ENCODE measurements around the gene KIF20A.
"Not testable (repeated sequence)": the region's sequence is repeated elsewhere in the genome, so short reads cannot be mapped to it uniquely, and the experiment has no call there.

The KIF20A gene

DNA sequence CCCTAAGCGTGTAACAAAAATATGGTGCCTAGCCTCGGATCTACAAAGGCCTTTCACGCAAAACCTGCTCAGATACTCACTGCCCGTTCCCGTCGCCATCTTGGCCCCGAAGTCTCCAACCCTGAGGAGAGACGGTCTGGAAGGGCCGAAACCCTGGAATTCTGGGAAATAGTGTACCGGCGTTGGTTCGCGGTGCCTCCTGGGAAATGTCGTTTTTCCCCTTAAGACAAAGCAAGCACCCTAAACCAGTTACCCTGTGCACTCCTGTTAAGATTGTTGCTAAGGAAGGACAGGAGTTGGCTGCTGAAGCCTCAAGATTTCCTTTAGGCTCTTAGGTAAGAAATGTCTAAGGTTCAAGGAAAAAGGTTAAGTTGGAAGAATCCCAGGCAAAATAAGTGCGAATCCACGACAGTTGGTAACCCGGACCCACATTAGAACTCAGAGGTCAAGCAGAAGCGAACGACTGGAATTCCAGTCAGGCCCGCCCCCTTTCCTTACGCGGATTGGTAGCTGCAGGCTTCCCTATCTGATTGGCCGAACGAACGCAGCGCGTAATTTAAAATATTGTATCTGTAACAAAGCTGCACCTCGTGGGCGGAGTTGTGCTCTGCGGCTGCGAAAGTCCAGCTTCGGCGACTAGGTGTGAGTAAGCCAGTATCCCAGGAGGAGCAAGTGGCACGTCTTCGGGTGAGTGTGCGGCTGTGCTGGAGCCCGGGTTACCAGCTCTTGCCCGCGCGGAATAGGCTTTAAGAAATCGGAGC, at the start of gene KIF20A, which contains the start of gene BRD8:
Gene KIF20A (plus strand): TSS at position 597 of the 761 bp plus-strand sequence. CDS start 569 bp downstream, outside the sequence.
Gene BRD8 (minus strand): TSS at position 115 of the 761 bp plus-strand sequence. CDS start 16 bp downstream, at position 99.
- peak; percentile 96 for DNase-seq

DNA sequence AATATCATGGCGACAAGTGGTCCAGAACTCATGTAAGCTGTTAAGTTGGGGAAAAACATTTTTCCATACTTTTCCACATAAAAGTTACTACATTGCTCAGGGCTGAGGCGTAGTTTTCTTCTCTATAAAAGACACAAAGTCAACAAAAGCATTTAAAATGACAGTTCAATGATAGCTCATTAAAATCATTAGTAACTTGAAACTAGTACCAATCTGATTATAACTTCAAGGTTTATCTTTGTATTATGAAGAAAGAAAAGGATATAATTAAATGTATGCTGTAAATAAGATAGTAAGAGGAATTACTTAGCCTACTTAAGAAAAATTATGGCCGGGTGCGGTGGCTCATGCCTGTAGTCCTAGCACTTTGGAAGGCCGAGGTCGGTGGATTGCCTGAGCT, 49.6 kb upstream of the KIF20A start:
- no peak for DNase-seq

DNA sequence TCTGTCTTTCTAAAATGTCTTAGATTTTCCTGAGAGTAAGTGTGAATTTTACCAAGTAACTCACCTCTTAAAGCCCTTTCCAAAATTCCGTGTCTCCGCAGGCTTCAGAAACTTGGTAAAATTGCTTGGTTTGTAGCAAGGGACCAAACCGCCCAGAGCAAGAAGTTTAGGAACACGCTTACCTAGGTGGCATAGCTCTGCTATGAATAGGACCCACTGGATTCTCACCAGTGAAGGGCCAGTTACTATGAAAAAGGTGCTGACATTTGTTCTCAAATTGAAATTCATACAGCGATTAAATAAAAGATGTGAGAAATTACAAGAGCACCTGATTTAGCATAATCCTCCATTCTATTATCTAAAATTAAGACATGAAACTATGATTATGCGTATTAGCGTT, 46.4 kb upstream of the KIF20A start:
- no peak for DNase-seq

DNA sequence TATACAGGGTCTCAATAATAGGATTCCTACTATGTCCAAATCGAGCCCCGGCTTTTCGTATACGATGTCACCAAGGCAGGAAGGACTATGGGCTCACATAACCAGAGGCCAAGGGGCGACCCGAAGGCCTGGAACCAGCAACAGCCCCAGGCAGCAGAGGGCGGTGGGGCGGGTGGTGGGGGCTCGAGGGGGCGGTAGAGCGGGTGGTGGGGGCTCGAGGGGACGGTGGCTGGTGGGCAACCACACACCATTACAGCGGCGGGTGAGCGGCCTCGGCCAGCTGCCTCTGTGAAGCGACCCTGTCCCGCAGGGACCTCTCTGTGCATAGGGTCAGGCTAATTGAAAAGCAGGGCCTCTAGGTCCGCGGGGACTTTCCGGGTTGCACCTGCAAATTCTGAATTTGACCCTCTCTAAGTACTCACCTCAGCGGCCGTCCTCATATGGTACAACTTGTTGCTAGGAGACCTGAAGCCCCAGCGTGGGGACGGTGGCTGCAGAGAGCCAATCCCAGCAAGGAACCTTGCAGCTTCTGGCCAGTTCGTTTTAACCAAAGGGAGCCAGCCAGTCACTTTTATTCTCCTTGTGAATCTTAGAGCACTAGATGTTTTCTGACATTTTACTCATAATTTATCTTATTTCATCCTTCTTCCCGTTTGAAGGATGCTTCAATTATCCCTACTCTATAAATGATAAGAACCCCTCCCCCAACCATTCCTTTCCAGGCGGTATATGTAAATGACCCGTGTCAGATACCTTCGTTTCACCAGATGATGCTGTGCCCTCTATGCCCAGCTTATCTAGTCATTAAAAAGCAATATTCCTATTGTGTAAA, 39.7 kb upstream of the KIF20A start, which contains the start of gene NME5:
Gene NME5 (minus strand): TSS at position 480 of the 832 bp plus-strand sequence. CDS start 648 bp downstream, outside the sequence.
- peak; percentile 18 for DNase-seq

DNA sequence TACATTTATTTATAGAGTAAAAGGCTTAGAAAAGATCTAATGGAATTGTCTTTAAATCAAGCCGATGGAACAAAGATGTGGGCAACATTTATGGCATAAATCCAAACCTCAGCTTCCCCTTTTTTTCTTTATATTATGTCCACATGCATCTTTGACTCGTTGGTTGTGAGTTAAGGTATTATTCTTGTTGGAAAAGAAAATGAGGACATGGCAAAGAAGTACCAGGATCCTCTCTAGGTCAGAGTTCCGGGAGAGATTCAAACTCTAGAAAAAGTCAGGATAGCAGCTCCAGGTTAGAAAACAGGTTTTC, 39.2 kb upstream of the KIF20A start:
- DNase-seq: no peak

DNA sequence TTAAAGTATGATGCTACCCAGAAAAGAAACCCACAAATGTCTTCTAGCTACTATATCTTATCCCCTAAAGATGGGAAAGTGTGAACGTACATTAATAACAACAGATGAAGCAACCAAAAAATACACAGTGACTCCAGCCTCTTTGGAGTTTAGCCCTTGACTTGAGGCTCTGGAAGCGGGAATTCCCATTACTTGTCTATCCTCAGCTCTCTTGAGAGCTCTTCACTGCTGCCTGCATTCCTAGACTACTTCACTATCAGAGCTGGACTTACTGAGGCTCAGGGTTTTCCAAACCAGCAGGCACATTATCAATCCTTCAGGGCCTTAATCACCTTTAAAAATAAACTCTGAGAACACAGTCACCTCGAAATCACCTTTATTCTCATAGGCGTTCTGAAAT, 38.6 kb upstream of the KIF20A start:
- no peak for DNase-seq

DNA sequence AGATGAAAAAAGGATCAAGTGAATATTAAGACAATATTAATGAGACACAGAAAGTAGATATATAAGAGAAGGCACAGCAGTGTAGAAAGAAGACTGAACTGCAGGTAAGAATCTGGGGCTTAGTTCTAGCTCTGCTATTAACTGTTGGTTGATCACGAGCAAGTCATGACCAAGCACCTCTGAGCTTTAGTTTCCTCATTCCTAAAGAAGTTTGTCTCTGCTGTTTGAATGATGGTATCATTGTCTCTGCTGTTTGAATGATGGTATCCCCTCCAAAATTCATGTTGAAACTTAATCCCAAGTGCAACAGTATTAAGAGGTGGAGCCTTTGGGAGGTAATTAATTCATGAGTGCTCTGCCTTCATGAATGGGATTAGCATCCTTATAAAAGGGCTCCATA, 37.2 kb upstream of the KIF20A start:
- no peak for DNase-seq

DNA sequence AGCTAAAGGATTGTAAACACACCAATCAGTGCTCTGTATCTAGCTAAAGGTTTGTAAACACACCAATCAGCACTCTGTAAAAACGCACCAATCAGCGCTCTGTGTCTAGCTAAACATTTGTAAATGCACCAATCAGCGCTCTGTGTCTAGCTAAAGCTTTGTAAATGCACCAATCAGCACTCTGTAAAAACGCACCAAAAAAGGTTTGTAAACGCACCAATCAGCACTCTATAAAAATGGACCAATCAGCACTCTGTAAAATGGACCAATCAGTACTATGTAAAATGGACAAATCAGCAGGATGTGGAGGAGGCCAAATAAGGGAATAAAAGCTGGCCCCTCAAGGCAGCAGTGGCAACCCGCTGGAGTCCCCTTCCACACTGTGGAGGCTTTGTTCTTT, 35.3 kb upstream of the KIF20A start:
- not testable (repeated sequence) for DNase-seq

DNA sequence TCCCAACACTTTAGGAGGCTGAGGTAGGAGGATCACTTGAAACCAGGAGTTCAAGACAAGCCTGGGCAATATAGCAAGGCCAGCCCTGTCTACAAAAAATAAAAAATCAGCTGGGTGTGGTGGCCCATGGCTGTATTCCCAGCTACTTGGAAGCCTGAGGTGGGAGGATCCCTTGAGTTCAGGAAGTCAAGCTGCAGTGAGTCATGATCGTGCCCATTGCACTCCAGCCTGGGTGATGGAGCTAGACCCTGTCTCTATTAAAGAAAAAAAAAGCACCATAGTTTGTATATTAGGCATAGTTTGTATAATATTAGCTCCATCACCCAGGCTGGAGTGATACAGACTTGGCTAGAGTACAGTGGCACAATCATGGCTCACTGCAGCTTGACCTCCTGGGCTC, 30.1 kb upstream of the KIF20A start:
- DNase-seq: no peak

DNA sequence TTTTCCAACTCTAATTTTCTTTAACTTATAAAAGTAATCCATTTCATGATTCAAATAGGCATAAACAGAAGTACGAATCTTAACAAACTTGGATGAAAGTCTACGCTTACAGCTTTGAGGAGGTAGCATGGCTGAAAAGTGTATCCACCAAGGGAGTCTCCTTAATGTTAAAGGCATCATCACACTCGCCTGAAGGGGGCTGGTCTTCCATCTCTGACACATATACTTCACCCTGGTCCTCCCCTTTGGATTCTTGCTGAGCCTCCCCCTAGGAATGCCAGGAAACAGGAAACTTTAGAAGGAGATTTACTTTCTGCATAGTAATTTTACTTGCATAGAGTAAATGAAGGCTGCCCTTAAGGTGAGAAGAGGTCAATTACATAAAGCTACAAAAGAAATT, 29.4 kb upstream of the KIF20A start:
- DNase-seq: no peak

DNA sequence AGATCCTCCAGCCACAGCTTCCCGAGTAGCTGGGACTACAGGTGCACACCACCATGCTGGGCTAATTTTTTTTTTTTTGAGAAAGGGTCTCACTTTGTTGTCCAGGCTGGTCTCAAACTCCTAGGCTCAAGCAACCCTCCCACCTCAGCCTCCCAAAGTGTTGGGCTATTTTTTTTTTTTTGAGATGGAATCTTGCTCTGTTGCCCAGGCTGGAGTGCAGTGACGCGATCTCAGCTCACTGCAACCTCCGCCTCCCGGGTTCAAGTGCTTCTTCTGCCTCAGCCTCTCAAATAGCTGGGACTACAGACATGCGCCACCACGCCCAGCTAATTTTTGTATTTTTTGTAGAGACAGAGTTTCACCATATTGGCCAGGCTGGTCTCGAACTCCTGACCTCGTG, 22.9 kb upstream of the KIF20A start:
- DNase-seq: not testable (repeated sequence)

DNA sequence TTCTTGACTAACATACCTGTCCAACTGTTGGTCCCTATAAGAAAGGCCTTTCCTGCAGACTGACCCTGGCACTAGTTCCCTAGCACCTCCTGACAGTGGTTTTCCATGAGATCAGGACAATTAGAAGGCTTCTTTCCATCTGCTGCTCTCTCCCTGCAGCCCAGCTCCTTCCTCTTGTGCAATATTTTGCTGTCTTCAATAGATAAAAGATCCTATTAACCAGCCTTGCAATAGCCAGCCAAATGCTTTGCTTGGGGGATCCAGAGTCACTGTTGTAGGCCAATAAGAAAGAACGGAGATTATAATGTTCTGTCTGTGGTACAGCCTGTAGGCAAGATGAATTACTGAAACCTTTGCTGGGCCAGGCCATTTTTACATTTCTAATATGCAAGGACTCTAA, 21.3 kb upstream of the KIF20A start:
- no peak for DNase-seq

DNA sequence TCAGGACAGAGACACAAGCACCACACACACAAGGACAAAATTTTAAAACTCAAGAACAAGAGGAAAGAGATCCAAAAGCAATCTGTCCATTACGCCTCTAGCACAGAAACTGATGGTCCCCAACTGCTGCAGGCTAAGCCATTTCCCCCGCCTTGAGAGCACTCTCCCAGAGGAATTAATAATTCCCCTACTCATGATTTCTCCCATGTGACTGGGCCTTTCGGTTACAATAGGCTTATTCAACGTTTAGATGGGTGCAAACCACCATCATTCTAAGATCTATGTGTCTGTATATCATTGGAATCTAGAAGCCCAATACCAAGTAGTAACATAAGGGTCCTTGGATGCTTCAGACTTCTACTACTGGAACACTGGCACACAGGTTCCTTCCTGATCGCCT, 19.2 kb upstream of the KIF20A start:
- no peak for DNase-seq

DNA sequence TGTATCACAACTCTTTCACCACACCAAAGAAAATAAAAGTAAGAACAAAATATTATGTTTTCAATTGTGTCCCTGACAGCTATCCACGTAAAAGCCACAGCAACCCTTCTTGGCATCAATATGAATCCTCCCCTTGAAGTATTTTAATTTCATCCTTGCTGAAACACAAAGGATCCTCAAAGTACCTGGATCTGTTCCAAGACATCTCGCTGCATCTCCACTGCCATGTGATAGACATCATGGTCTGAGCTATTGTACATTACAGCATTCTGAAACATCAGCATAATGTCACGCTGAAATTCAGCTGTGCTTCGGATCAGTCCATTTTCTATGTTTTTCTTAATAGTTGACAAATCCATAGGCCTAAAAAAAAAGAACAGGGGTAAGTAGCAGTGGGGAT, 18.2 kb upstream of the KIF20A start:
- no peak for DNase-seq

DNA sequence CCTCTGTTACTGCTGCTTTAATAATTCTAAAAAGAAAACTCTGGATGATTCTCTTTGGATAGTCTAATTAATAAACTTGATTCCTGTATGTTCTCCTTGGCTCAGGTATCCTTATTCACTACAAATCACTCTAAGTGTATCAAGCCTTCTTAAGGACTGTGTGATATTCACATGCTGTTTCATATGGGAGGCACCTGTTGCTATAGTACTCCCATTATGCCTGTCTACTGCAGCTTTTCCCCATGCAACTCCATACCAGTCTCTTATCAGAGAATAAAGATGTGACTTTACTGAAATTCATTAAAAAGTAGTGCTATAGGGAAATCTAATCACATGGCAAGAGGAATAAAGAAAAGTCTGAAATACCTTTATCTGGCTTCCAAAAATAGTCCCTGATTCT, 15.2 kb upstream of the KIF20A start:
- no peak for DNase-seq

DNA sequence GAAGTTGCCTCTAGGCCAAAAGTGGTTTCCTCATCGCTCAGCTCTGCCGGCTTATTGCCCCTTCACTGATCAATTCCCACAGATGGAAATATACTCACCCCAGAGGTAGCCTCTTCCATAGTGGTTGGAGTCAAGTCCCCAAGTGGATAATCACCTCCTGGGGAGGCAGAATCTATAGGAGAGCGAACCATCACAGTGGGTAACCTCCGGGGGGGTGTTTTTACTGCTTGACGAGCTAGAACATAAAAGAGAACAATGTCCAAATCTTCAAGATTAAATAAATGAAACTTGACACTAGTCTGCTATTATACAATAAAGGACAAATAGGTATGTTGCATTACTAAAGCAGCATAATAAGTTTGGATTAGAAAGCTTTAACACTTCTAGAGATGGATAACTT, 9.8 kb upstream of the KIF20A start:
- DNase-seq: no peak

DNA sequence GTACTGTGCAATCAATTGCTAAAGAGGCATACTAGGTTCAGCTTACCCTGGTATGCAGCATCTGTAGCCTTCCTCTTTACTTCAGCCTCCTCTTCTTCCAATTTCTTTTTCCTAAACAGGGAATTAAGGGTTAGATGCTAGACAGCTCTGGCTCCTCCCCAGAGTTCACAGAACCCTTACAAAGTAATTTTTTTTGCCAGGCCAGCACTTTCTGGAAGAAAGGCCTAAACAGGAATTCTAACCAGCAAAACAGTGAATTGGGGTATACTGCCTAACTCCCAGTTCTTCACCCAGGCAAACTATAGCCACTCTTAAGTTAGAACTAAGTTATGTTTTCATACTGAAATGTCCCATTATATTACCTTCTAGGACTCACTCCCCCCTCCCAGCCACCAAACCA, 8.6 kb upstream of the KIF20A start:
- DNase-seq: no peak

DNA sequence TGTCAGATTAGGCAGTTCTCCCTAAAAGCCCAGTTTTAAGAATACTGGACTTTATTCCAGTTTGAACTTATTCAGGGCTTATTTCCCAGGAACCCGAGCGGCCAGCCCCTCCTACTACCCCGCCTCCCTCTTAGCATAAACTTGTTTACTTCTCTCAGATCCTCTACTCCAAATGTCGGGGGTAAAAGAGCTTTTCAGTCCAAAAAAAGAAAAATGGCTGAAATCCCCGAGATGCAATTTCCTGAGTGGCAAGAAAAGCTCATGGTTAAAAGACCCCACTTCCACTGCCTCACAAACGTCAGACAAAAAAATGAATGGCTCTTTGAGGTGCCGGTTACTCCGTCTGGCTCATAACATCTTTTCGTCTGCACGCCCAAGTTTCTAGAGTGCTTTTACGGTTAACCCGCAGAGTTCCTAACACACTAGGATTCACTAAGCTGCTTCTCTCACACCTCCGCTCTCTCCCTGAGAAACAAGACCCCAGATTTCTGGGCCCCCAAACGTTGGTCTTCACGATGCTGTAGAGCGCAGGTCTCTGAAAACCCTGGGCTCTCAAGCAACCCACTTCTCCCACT, 884 bp upstream of the KIF20A start:
- peak; percentile 48 for DNase-seq

DNA sequence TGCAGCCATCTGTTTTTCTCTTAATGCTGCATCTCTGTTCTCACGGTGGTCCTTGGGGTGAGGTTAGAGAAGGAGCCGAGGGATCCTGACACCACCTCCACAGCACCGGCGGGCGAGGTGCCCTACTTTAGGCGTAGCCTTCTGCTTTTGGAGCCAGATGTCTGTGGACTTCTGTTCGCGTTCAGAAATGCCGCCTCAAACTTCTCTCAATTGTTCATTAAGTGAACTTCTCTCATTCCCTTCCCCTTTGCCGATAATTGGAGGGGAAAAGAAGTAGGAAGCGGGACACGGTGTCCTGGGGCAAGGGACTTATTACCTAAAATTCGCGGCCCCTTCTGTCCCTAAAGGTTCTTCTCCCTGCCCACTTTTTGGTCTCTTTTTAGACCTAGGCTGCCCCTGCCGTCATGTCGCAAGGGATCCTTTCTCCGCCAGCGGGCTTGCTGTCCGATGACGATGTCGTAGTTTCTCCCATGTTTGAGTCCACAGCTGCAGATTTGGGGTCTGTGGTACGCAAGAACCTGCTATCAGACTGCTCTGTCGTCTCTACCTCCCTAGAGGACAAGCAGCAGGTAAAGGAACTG, 455 bp downstream of the KIF20A start:
- DNase-seq: peak; percentile 40

DNA sequence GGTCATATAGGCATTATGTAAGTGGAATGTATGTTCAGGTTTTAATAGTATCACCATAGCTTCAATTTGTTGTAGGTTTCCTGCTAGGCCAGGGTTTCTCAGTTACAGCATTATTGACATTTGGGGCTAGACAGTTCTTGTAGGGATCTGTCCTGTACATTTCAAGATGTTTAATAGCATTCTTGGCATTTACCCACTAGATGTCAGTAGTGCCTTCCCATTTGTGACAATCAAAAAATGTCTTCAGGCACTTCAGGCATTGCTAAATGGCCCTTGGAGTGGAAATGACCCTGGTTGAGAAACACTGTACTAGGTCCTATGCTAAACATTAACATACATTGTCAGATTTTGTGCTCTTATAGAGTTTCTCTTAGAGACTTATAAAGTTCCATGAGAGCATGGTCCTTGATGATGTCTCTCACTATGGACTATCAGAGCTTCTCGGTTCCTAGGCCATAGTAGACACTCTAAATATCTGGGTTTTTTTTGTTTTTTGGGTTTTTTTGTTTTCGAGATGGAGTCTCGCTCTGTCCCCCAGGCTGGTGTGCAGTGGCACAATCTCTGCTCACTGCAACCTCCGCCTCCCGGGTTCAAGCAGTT, 1.4 kb downstream of the KIF20A start:
- no peak for DNase-seq

DNA sequence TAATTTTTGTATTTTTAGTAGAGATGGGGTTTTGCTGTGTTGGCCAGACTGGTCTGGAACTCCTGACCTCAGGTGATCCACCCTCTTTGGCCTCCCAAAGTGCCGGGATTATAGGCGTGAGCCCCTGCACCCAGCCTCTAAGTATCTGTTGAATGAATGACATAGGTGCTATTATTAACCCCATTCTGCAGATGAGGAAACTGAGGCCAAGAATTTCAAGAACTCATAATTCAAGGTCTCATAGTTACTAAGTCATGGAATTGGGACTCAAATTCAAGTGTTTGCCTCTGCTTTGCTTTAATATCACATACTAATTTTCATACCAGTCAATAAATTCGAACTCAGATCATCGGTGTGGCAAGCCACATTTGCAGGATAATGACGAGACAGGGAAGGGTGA, 1.9 kb downstream of the KIF20A start:
- no peak for DNase-seq

DNA sequence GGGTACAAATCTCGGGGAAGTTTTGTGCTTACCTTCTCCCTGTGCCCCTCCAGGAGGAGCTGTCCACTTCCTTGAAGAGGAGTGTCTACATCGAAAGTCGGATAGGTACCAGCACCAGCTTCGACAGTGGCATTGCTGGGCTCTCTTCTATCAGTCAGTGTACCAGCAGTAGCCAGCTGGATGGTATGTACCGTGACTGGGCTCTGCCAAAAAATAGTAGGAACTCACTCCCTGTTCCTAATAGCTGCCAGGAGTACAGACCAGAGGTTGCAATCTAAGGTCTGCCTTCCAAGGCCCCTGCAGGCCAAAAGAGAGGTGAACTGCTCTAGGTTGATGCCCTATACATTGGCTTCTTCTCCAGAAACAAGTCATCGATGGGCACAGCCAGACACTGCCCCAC, 3.9 kb downstream of the KIF20A start:
- DNase-seq: no peak

DNA sequence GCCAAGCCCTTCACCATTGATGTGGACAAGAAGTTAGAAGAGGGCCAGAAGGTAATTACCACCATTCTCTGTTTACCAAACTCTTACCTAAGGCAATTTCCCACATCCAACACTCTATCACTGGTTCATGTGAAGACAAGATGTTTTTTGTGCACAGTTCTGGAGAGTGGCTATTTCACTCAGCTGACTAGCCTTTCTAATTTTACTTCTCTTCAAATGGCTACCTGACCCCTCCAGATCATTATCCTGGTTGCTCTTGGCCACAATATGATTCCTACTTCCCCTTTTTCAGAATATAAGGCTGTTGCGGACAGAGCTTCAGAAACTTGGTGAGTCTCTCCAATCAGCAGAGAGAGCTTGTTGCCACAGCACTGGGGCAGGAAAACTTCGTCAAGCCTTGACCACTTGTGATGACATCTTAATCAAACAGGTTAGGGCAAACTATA, 7.1 kb downstream of the KIF20A start:
- no peak for DNase-seq
